H9 (cell line): ENCODE results near the gene TTC9. TPM values are rescaled to one million over a fixed set of nuclear protein-coding genes. Genes with fewer than 3 reads are reported as not detected.
A peak's percentile ranks its signal among the peaks of the same experiment; 100 is the strongest.

Experiments used
- DNase-seq: peaks from one replicate; pipeline ENCODE4 v3.0.0-alpha.2; 2017
- H2AFZ ChIP-seq: one replicate; pipeline ENCODE4 v1.6.1; 2013; ENCODE audit warnings: mild to moderate bottlenecking, low read length, control low read depth, moderate library complexity
- H2AK5ac ChIP-seq: 2 replicates; pipeline ENCODE4 v1.6.1; 2013; ENCODE audit warnings: low read length, control low read depth, mixed read lengths; ENCODE audit not compliant: insufficient read length
- H2BK120ac ChIP-seq: one replicate; pipeline ENCODE4 v1.6.1; 2013; ENCODE audit warnings: low read depth, mild to moderate bottlenecking, low read length, control low read depth, inconsistent platforms; ENCODE audit not compliant: poor library complexity, severe bottlenecking
- H2BK12ac ChIP-seq: 2 replicates; pipeline ENCODE4 v1.6.1; 2013; ENCODE audit warnings: low read length, control low read depth, mixed read lengths, low read depth; ENCODE audit not compliant: insufficient read length
- H2BK15ac ChIP-seq: 2 replicates; pipeline ENCODE4 v1.6.1; 2013; ENCODE audit warnings: low read depth, low read length, control low read depth
- H2BK20ac ChIP-seq: one replicate; pipeline ENCODE4 v1.6.1; 2013; ENCODE audit warnings: low read depth, mild to moderate bottlenecking, low read length, control low read depth, inconsistent platforms; ENCODE audit not compliant: poor library complexity, severe bottlenecking
- H2BK5ac ChIP-seq: 2 replicates; pipeline ENCODE4 v1.6.1; 2013; ENCODE audit warnings: low read length, control low read depth, mixed read lengths; ENCODE audit not compliant: insufficient read length
- H3K14ac ChIP-seq: 2 replicates; pipeline ENCODE4 v1.6.1; 2013; ENCODE audit warnings: low read length, control low read depth; ENCODE audit not compliant: insufficient read depth
- H3K18ac ChIP-seq: 2 replicates; pipeline ENCODE4 v1.6.1; 2013; ENCODE audit warnings: low read depth, mild to moderate bottlenecking, mixed read lengths, low read length, control low read depth; ENCODE audit not compliant: insufficient read length
- H3K23ac ChIP-seq: 2 replicates; pipeline ENCODE4 v1.6.1; 2013; ENCODE audit warnings: low read length, control low read depth, mixed read lengths, low read depth; ENCODE audit not compliant: insufficient read length
- H3K23me2 ChIP-seq: 2 replicates; pipeline ENCODE4 v1.6.1; 2013; ENCODE audit warnings: low read depth, mild to moderate bottlenecking, mixed read lengths, low read length, control low read depth; ENCODE audit not compliant: insufficient read length, poor library complexity, severe bottlenecking
- H3K27ac ChIP-seq: 2 replicates; pipeline ENCODE4 v1.5.1; 2013; ENCODE audit warnings: low read length, control low read depth, mixed read lengths, low read depth; ENCODE audit not compliant: insufficient read length
- H3K27me3 ChIP-seq: 2 replicates; pipeline ENCODE4 v1.6.1; 2013; ENCODE audit warnings: low read length, control low read depth, inconsistent platforms; ENCODE audit not compliant: insufficient read depth
- H3K4ac ChIP-seq: 2 replicates; pipeline ENCODE4 v1.6.1; 2013; ENCODE audit warnings: low read depth, mild to moderate bottlenecking, control low read depth, inconsistent platforms, low read length, moderate library complexity
- H3K4me1 ChIP-seq: 2 replicates; pipeline ENCODE4 v1.6.1; 2013; ENCODE audit warnings: low read length, control low read depth, inconsistent platforms; ENCODE audit not compliant: insufficient read depth
- H3K4me2 ChIP-seq: 2 replicates; pipeline ENCODE4 v1.6.1; 2013; ENCODE audit warnings: low read length, control low read depth, mixed read lengths; ENCODE audit not compliant: insufficient read length, insufficient read depth
- H3K56ac ChIP-seq: 2 replicates; pipeline ENCODE4 v1.6.1; 2013; ENCODE audit warnings: low read depth, mild to moderate bottlenecking, mixed read lengths, low read length, control low read depth; ENCODE audit not compliant: insufficient read length
- H3K79me1 ChIP-seq: 2 replicates; pipeline ENCODE4 v1.6.1; 2013; ENCODE audit warnings: low read depth, mild to moderate bottlenecking, moderate library complexity, low read length, control low read depth, inconsistent platforms; ENCODE audit not compliant: insufficient read depth, poor library complexity, severe bottlenecking
- H3K79me2 ChIP-seq: 2 replicates; pipeline ENCODE4 v1.6.1; 2013; ENCODE audit warnings: low read length, control low read depth, inconsistent platforms; ENCODE audit not compliant: insufficient read depth
- H3K9ac ChIP-seq: 2 replicates; pipeline ENCODE4 v1.6.1; 2013; ENCODE audit warnings: low read length, control low read depth, mixed read lengths; ENCODE audit not compliant: insufficient read length; ENCODE audit errors: extremely low read depth
- H3K9me3 ChIP-seq: one replicate; pipeline ENCODE4 v1.6.1; 2013; ENCODE audit warnings: low read depth, low read length, inconsistent platforms; ENCODE audit not compliant: control insufficient read depth
- H3T11ph ChIP-seq: one replicate; pipeline ENCODE4 v1.6.1; 2013; ENCODE audit warnings: mild to moderate bottlenecking, low read length, control low read depth, inconsistent platforms
- H4K20me1 ChIP-seq: one replicate; pipeline ENCODE4 v1.6.1; 2013; ENCODE audit not compliant: control insufficient read depth, insufficient read length, insufficient read depth
- H4K5ac ChIP-seq: 2 replicates; pipeline ENCODE4 v1.6.1; 2013; ENCODE audit warnings: low read depth, mild to moderate bottlenecking, mixed read lengths, low read length, control low read depth; ENCODE audit not compliant: insufficient read length
- H4K8ac ChIP-seq: replicated peaks from 2 replicates; pipeline ENCODE4 v1.6.1; 2013; ENCODE audit warnings: low read length, control low read depth, mixed read lengths, low read depth; ENCODE audit not compliant: insufficient read length
- H4K91ac ChIP-seq: 2 replicates; pipeline ENCODE4 v1.6.1; 2013; ENCODE audit warnings: low read depth, mild to moderate bottlenecking, moderate library complexity, mixed read lengths, low read length, control low read depth; ENCODE audit not compliant: insufficient read length
- H3K27ac Mint-ChIP-seq, 3 experiments: 2 replicates in 2 of 3; 3 replicates in 1 of 3; pipeline ENCODE4 v1.8.0; 2020 to 2021; ENCODE audit warnings: mixed read lengths in 3 of 3, mild to moderate bottlenecking in 1 of 3, moderate library complexity in 1 of 3
- H3K27me3 Mint-ChIP-seq: 2 replicates; pipeline ENCODE4 v1.8.0; 2021; ENCODE audit warnings: low read depth, mild to moderate bottlenecking, moderate library complexity, mixed read lengths
- H3K36me3 Mint-ChIP-seq, 3 experiments: 2 replicates in 2 of 3; 3 replicates in 1 of 3; pipeline ENCODE4 v1.8.0; 2020 to 2021; ENCODE audit warnings: low read depth in 3 of 3, mixed read lengths in 3 of 3; ENCODE audit not compliant: insufficient read depth in 1 of 3
- H3K4me1 Mint-ChIP-seq, 2 experiments: 2 replicates each; pipeline ENCODE4 v1.8.0; 2020; ENCODE audit warnings: mixed read lengths in 2 of 2
- H3K4me3 Mint-ChIP-seq, 2 experiments: 2 replicates in 1 of 2; 3 replicates in 1 of 2; pipeline ENCODE4 v1.8.0; 2020 to 2021; ENCODE audit warnings: mild to moderate bottlenecking in 2 of 2, mixed read lengths in 2 of 2, moderate library complexity in 1 of 2
- H3K9me3 Mint-ChIP-seq, 2 experiments: 2 replicates in 1 of 2; 3 replicates in 1 of 2; pipeline ENCODE4 v1.8.0; 2020; ENCODE audit warnings: mild to moderate bottlenecking in 2 of 2, mixed read lengths in 2 of 2, moderate library complexity in 1 of 2
- CTCF ChIP-seq: fragments of 200-600 bp; sonication (generic); conservative IDR thresholded peaks from 3 replicates; pipeline ENCODE4 v1.8.0; 2021; ENCODE audit warnings: antibody characterized with exemption, mild to moderate bottlenecking
- WGBS: extraction: QIAGEN DNeasy Blood & Tissue Kit; methylation state at CpG from one replicate; pipeline ENCODE4 v1.1.7; 2013; ENCODE audit warnings: missing lambda C conversion rate, low lambda C conversion rate, mixed read lengths; ENCODE audit not compliant: insufficient read length; ENCODE audit errors: extremely low coverage; 5-methylcytosine and 5-hydroxymethylcytosine counted together
- total RNA-seq: library from RNA; stranded (reverse); gene quantifications from 2 replicates; pipeline ENCODE4 v1.2.1, GENCODE V29; 2021

The TTC9 gene
- total RNA-seq, 1 experiment from 2014 or later, result 17.4 TPM

DNA sequence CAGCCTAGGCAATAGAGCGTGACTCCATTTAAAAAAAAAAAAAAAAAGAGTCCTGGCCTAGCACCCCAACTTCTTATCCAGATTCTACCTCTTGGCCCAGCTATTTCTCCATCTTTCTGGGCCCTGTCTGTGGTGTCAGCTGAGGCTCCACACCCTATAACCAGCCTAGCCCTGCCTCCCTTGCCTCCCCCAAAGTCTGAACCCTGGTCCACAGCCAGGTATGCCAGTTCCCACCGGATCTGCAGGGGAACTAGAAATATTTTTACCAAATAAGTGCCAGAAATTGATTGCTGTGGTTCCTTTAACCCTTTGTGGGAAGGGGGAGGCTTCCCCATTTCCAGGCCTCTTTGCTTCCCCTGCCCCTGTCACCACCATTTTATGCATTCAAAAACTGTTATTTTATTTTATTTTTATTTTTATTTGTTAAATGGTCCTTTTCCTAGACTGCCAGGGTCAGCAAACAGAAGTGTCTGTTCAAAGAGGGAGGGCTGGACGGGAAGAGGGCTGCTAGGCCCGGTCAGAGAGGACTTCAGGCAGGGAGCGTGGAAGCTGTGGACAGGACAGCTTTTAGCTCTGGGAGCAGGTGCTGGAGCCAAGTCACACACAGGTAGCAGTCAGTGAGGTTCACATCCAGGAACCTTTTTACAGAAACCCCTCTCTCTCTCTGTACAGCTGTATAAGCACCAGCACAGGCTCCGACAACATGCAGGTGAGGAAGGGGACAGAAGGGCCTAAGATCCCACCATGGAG is 23.2 kb downstream of the TTC9 start:
- H3K27ac Mint-ChIP-seq, result peak overlapping the region; percentile 78 to 95 (median 80); a peak in 5 of 7 replicates
- Histone ChIP-seq H3K4ac (no peak overlapping the region), H3K27me3 (no peaks in the 10 kb centered on the region), H3K4me1 (peaks cover 22% of the 10 kb centered on the region), H3K9me3 (no peaks in the 10 kb centered on the region), H4K91ac (no peak overlapping the region), H3K79me2 (peaks cover 12% of the 10 kb centered on the region; the same call in 1 of the 2 replicates), H3K9ac (no peak overlapping the region), H3T11ph (no peak overlapping the region), H2BK5ac (no peak overlapping the region), H3K18ac (no peak overlapping the region), H4K5ac (no peak overlapping the region), H3K56ac (no peak overlapping the region), H3K27ac (no peak overlapping the region), H2AK5ac (no peak overlapping the region), H3K79me1 (no peaks in the 10 kb centered on the region), H3K23me2 (no peaks in the 10 kb centered on the region), H2AFZ (no peak overlapping the region), H2BK120ac (no peak overlapping the region), H2BK15ac (no peak overlapping the region), H3K4me2 (no peak overlapping the region), H2BK12ac (no peak overlapping the region), H3K23ac (no peak overlapping the region), H2BK20ac (no peak overlapping the region), H3K14ac (no peak overlapping the region), H4K20me1 (no peaks in the 10 kb centered on the region), H4K8ac (no peak overlapping the region)
- TF ChIP-seq CTCF, result no peak
- H3K27me3 Mint-ChIP-seq, result no peaks in the 10 kb centered on the region
- peaks cover 26 to 46% (median 35%) of the 10 kb centered on the region in 3 experiments for H3K36me3 Mint-ChIP-seq
- no peak for DNase-seq
- H3K4me1 Mint-ChIP-seq, result peaks cover 47 to 61% of the 10 kb centered on the region in 2 experiments
- H3K4me3 Mint-ChIP-seq, result no peak overlapping the region
- no CpG with 5 or more reads among the region's 6 CpGs for WGBS
- H3K9me3 Mint-ChIP-seq, result no peaks in the 10 kb centered on the region
